Measurements from ENCODE around the gene JAML. TPM values are rescaled to one million over a fixed set of nuclear protein-coding genes. Genes with fewer than 3 reads are reported as not detected.

The JAML gene
- total RNA-seq, 3 donors from 2014 or later: 2.3 to 16.0 (median 15.7) TPM

- TF ChIP-seq POLR2AphosphoS5 (IDR thresholded peaks at IDR 0.05) (no peak), CTCF (IDR thresholded peaks at IDR 0.05) (no peak), POLR2A (IDR thresholded peaks at IDR 0.05) (no peak)
- no peak for DNase-seq (ENCODE audit: low spot score in 2 of 2)
- H3K27me3 ChIP-seq: peaks cover 0 to 29% of the 10 kb centered on the region in 2 donors
- H3K4me1 ChIP-seq: peaks cover 0 to 6% of the 10 kb centered on the region in 2 donors
- intact Hi-C loops (cut with DNase I; ENCODE audit: low total_unique reads): no loop called here
- H3K36me3 ChIP-seq: no peaks in the 10 kb centered on the region
- H3K9me3 ChIP-seq: no peaks in the 10 kb centered on the region
- H3K27ac ChIP-seq: peak within 1 kb of the TSS; percentile 59 to 68
- peak within 1 kb of the TSS; percentile 45 to 71 (median 62) for H3K4me3 ChIP-seq
Measured at GRCh38 chr11:118152552-118153471, 72.0 kb downstream of the JAML start, which contains the start of gene SCN4B. Gene SCN4B, minus strand, starts transcription at chr11:118152823. Its CDS starts 150 bp downstream, at chr11:118152673.

- H3K27me3 ChIP-seq: peaks cover 0 to 23% of the 10 kb centered on the region in 2 donors
- peak overlapping the region; percentile 59 to 68 for H3K27ac ChIP-seq
- no peak for TF ChIP-seq POLR2A (IDR thresholded peaks at IDR 0.05)
- TF ChIP-seq POLR2AphosphoS5 (IDR thresholded peaks at IDR 0.05): no peak
- no peak for TF ChIP-seq CTCF (IDR thresholded peaks at IDR 0.05)
- peaks cover 0 to 6% of the 10 kb centered on the region in 2 donors for H3K4me1 ChIP-seq
- H3K36me3 ChIP-seq: no peaks in the 10 kb centered on the region
- intact Hi-C loops (cut with DNase I; ENCODE audit: low total_unique reads): no loop called here
- DNase-seq (ENCODE audit: low spot score in 2 of 2): no peak
- H3K4me3 ChIP-seq: peak overlapping the region; percentile 45 to 71 (median 62)
- H3K9me3 ChIP-seq: no peaks in the 10 kb centered on the region
Measured at GRCh38 chr11:118152020-118152551, 72.7 kb downstream of the JAML start.

GRCh38 chr11:118151431-118151830 lies 73.4 kb downstream of the JAML start:
- H3K4me3 ChIP-seq: peak overlapping the region in 2 of 3 donors; percentile 5 to 62
- peaks cover 0 to 18% of the 10 kb centered on the region in 2 donors for H3K27me3 ChIP-seq
- intact Hi-C loops (cut with DNase I; ENCODE audit: low total_unique reads): no loop called here
- TF ChIP-seq CTCF (IDR thresholded peaks at IDR 0.05) (no peak), POLR2AphosphoS5 (IDR thresholded peaks at IDR 0.05) (no peak), POLR2A (IDR thresholded peaks at IDR 0.05) (no peak)
- no peaks in the 10 kb centered on the region for H3K36me3 ChIP-seq
- no peaks in the 10 kb centered on the region for H3K9me3 ChIP-seq
- peak overlapping the region; percentile 59 to 68 for H3K27ac ChIP-seq
- peaks cover 0 to 6% of the 10 kb centered on the region in 2 donors for H3K4me1 ChIP-seq
- DNase-seq (ENCODE audit: low spot score in 2 of 2): no peak

- Histone ChIP-seq H3K4me1 (peaks cover 0 to 6% of the 10 kb centered on the region in 2 donors), H3K36me3 (no peaks in the 10 kb centered on the region), H3K27ac (peak overlapping the region; percentile 21 to 74), H3K4me3 (no peak overlapping the region), H3K9me3 (no peaks in the 10 kb centered on the region), H3K27me3 (peaks cover 0 to 10% of the 10 kb centered on the region in 2 donors)
- intact Hi-C loops (cut with DNase I; ENCODE audit: low total_unique reads): no loop called here
- no peak for TF ChIP-seq POLR2AphosphoS5 (IDR thresholded peaks at IDR 0.05)
- no peak for TF ChIP-seq POLR2A (IDR thresholded peaks at IDR 0.05)
- TF ChIP-seq CTCF (IDR thresholded peaks at IDR 0.05): no peak
- no peak for DNase-seq (ENCODE audit: low spot score in 2 of 2)
Measured at GRCh38 chr11:118149493-118149892, 75.3 kb downstream of the JAML start.

GRCh38 chr11:118148856-118149255 lies 76.0 kb downstream of the JAML start:
- no peak overlapping the region for H3K4me3 ChIP-seq
- TF ChIP-seq CTCF (IDR thresholded peaks at IDR 0.05) (no peak), POLR2AphosphoS5 (IDR thresholded peaks at IDR 0.05) (no peak), POLR2A (IDR thresholded peaks at IDR 0.05) (no peak)
- DNase-seq (ENCODE audit: low spot score in 2 of 2): no peak
- H3K27ac ChIP-seq: peak overlapping the region; percentile 33 to 74
- peaks cover 0 to 6% of the 10 kb centered on the region in 2 donors for H3K4me1 ChIP-seq
- no peaks in the 10 kb centered on the region for H3K9me3 ChIP-seq
- intact Hi-C loops (cut with DNase I; ENCODE audit: low total_unique reads): no loop called here
- peaks cover 0 to 13% of the 10 kb centered on the region in 2 donors for H3K27me3 ChIP-seq
- no peaks in the 10 kb centered on the region for H3K36me3 ChIP-seq

All from breast epithelium (tissue), 4 donors.